IMR-90 (cell line): Measurements from ENCODE around the gene ANLN. TPM values are rescaled to one million over a fixed set of nuclear protein-coding genes. Genes with fewer than 3 reads are reported as not detected.
A peak's percentile ranks its signal among the peaks of the same experiment; 100 is the strongest.

Experiments
- ATAC-seq: fragments of 200-7000 bp; cut with Tn5 transposase; 2 replicates; pipeline ENCODE4 v1.9.1; 2020; ENCODE audit warnings: low read depth, mild to moderate bottlenecking, moderate library complexity
- BruUV-seq: library from RNA; stranded (reverse); fragments of 400-500 nt; replicated peaks from 2 replicates; lab custom pipeline; 2021; lab: Mats Ljungman, UMichigan
- CTCF ChIA-PET: fragments of 300-600 bp; formaldehyde crosslinking; extraction: SDS; loops from one replicate; lab custom pipeline; 2021; ENCODE audit warnings: antibody characterized with exemption; lab: Yijun Ruan, JAX
- POLR2A ChIA-PET: fragments of 300-600 bp; sonication (Branson Sonifier 250); formaldehyde crosslinking; loops from one replicate; lab custom pipeline; 2022; ENCODE audit warnings: antibody characterized with exemption; ENCODE audit not compliant: unreplicated experiment; lab: Charles Lee
- DNase-seq: peaks from one replicate; pipeline ENCODE4 v3.0.0; 2013
- H2AFZ ChIP-seq: replicated peaks from 2 replicates; pipeline ENCODE3; 2013; ENCODE audit warnings: low read length, mild to moderate bottlenecking; ENCODE audit not compliant: poor library complexity
- H2AK5ac ChIP-seq: 2 replicates; pipeline ENCODE4 v1.6.1; 2013; ENCODE audit warnings: low read depth, low read length, inconsistent platforms
- H2AK9ac ChIP-seq: replicated peaks from 2 replicates; pipeline ENCODE3; 2013; ENCODE audit warnings: mild to moderate bottlenecking, low read depth, low read length, moderate library complexity; ENCODE audit not compliant: poor library complexity
- H2BK120ac ChIP-seq: 2 replicates; pipeline ENCODE4 v1.6.1; 2013; ENCODE audit warnings: low read depth, low read length, inconsistent platforms
- H2BK15ac ChIP-seq: 3 replicates; pipeline ENCODE4 v1.6.1; 2013; ENCODE audit warnings: low read depth, low read length, inconsistent platforms
- H2BK20ac ChIP-seq: 2 replicates; pipeline ENCODE4 v1.6.1; 2013; ENCODE audit warnings: low read depth, mild to moderate bottlenecking, inconsistent platforms, low read length, moderate library complexity
- H2BK5ac ChIP-seq: 2 replicates; pipeline ENCODE4 v1.6.1; 2013; ENCODE audit warnings: mild to moderate bottlenecking, low read depth, low read length, inconsistent platforms; ENCODE audit not compliant: poor library complexity, severe bottlenecking
- H3K14ac ChIP-seq: replicated peaks from 2 replicates; pipeline ENCODE4 v1.6.1; 2013; ENCODE audit warnings: low read depth, low read length, inconsistent platforms
- H3K18ac ChIP-seq: 2 replicates; pipeline ENCODE4 v1.6.1; 2013; ENCODE audit warnings: low read depth, low read length, control low read depth
- H3K23ac ChIP-seq: 2 replicates; pipeline ENCODE4 v1.6.1; 2013; ENCODE audit warnings: low read depth, low read length, inconsistent platforms
- H3K27ac ChIP-seq: 2 replicates; pipeline ENCODE4 v1.5.1; 2013; ENCODE audit warnings: mild to moderate bottlenecking, control low read depth, low read length; ENCODE audit not compliant: insufficient read depth
- H3K27me3 ChIP-seq: 2 replicates; pipeline ENCODE4 v1.6.1; 2013; ENCODE audit warnings: low read length; ENCODE audit not compliant: control insufficient read depth, insufficient read depth
- H3K36me3 ChIP-seq: 2 replicates; pipeline ENCODE4 v1.6.1; 2013; ENCODE audit warnings: low read length, mixed read lengths; ENCODE audit not compliant: control insufficient read depth, insufficient read depth
- H3K4ac ChIP-seq: 2 replicates; pipeline ENCODE4 v1.6.1; 2013; ENCODE audit warnings: low read depth, low read length, inconsistent platforms
- H3K4me1 ChIP-seq: 2 replicates; pipeline ENCODE4 v1.6.1; 2013; ENCODE audit warnings: low read length, mixed read lengths; ENCODE audit not compliant: control insufficient read depth, insufficient read depth
- H3K4me2 ChIP-seq: 2 replicates; pipeline ENCODE4 v1.6.1; 2013; ENCODE audit warnings: low read depth, mild to moderate bottlenecking, control low read depth, low read length, moderate library complexity
- H3K4me3 ChIP-seq: 2 replicates; pipeline ENCODE4 v1.5.1; 2013; ENCODE audit warnings: low read depth, mild to moderate bottlenecking, control low read depth, low read length, moderate library complexity; ENCODE audit not compliant: insufficient read depth
- H3K56ac ChIP-seq: 2 replicates; pipeline ENCODE4 v1.6.1; 2013; ENCODE audit warnings: low read length, inconsistent platforms; ENCODE audit not compliant: insufficient read depth; ENCODE audit errors: extremely low read depth
- H3K79me1 ChIP-seq, 2 experiments: 2 replicates each; pipeline ENCODE4 v1.6.1; 2013; ENCODE audit warnings: low read length in 2 of 2, inconsistent platforms in 1 of 2, low read depth in 1 of 2
- H3K9ac ChIP-seq: 2 replicates; pipeline ENCODE4 v1.6.1; 2013; ENCODE audit warnings: low read depth, low read length, control low read depth
- H3K9me1 ChIP-seq: 2 replicates; pipeline ENCODE4 v1.6.1; 2013; ENCODE audit warnings: low read length, inconsistent platforms; ENCODE audit not compliant: insufficient read depth
- H3K9me3 ChIP-seq: 2 replicates; pipeline ENCODE4 v1.6.1; 2013; ENCODE audit warnings: low read length; ENCODE audit not compliant: control insufficient read depth, insufficient read depth
- H4K20me1 ChIP-seq: 2 replicates; pipeline ENCODE4 v1.6.1; 2013; ENCODE audit warnings: low read length, inconsistent platforms; ENCODE audit not compliant: insufficient read depth
- H4K5ac ChIP-seq: 2 replicates; pipeline ENCODE4 v1.6.1; 2013; ENCODE audit warnings: mild to moderate bottlenecking, low read depth, low read length, control low read depth
- H4K8ac ChIP-seq, 2 experiments: 2 replicates each; pipeline ENCODE4 v1.6.1; 2013; ENCODE audit warnings: low read depth in 2 of 2, low read length in 2 of 2, control low read depth in 1 of 2, inconsistent platforms in 1 of 2
- H4K91ac ChIP-seq: 2 replicates; pipeline ENCODE4 v1.6.1; 2013; ENCODE audit warnings: low read depth, low read length, inconsistent platforms; ENCODE audit not compliant: insufficient read depth
- CEBPB ChIP-seq: IDR thresholded peaks from 2 replicates; pipeline ENCODE4 v1.6.1; 2012; ENCODE audit warnings: low read depth, low read length, improper control_type of control experiment
- CHD1 ChIP-seq: IDR thresholded peaks from 2 replicates; pipeline ENCODE4 v1.6.1; 2012; ENCODE audit warnings: low read depth, low read length, improper control_type of control experiment
- MAFK ChIP-seq: IDR thresholded peaks from 2 replicates; pipeline ENCODE4 v1.6.1; 2012; ENCODE audit warnings: low read depth, low read length, improper control_type of control experiment
- MAZ ChIP-seq: IDR thresholded peaks from 2 replicates; pipeline ENCODE4 v1.6.1; 2012; ENCODE audit warnings: low read depth, mild to moderate bottlenecking, low read length, improper control_type of control experiment, moderate library complexity, borderline replicate concordance
- MXI1 ChIP-seq: IDR thresholded peaks from 2 replicates; pipeline ENCODE4 v1.6.1; 2012; ENCODE audit warnings: low read depth, mild to moderate bottlenecking, low read length, moderate library complexity, borderline replicate concordance
- POLR2A ChIP-seq: IDR thresholded peaks from 2 replicates; pipeline ENCODE4 v1.6.1; 2012; ENCODE audit warnings: mild to moderate bottlenecking, low read depth, low read length
- RAD21 ChIP-seq: IDR thresholded peaks from 2 replicates; pipeline ENCODE4 v1.6.1; 2012; ENCODE audit warnings: low read length, improper control_type of control experiment
- RCOR1 ChIP-seq: IDR thresholded peaks from 2 replicates; pipeline ENCODE4 v1.6.1; 2012; ENCODE audit warnings: mild to moderate bottlenecking, low read length, improper control_type of control experiment; ENCODE audit not compliant: insufficient replicate concordance
- RFX5 ChIP-seq: IDR thresholded peaks from 2 replicates; pipeline ENCODE4 v1.8.0; 2012; ENCODE audit warnings: low read depth, mild to moderate bottlenecking, low read length, moderate library complexity
- SMC3 ChIP-seq: fragments of 150-350 bp; IDR thresholded peaks from 2 replicates; pipeline ENCODE4 v1.6.1; 2016; ENCODE audit warnings: low read depth, mild to moderate bottlenecking, antibody characterized with exemption, low read length, moderate library complexity
- WGBS, 2 experiments: methylation state at CpG; one replicate each; pipeline versions ENCODE4 v1.1.5 to v1.1.7; 2013; ENCODE audit warnings: missing lambda C conversion rate in 2 of 2; ENCODE audit not compliant: insufficient read length in 1 of 2; ENCODE audit errors: extremely low coverage in 2 of 2; 5-methylcytosine and 5-hydroxymethylcytosine counted together
- dilution Hi-C: fragments of 300-500 bp; cut with HindIII; formaldehyde crosslinking; loops from one replicate; pipeline ENCODE4 v1.14.3; 2018; ENCODE audit warnings: low sequenced_read_pairs; ENCODE audit not compliant: unreplicated experiment
- in situ Hi-C: fragments of 300-500 bp; cut with MboI; formaldehyde crosslinking; loops from 3 replicates; pipeline ENCODE4 v1.14.3; 2019; ENCODE audit warnings: low sequenced_read_pairs, inconsistent platforms, mixed read lengths
- intact Hi-C: fragments of 100-400 bp; cut with micrococcal nuclease; formaldehyde crosslinking; loops from 2 replicates; pipeline ENCODE4 v1.10.0; 2022
- polyA plus RNA-seq, 3 experiments: library from polyadenylated mRNA; depleted of rRNA; stranded (reverse); fragments of >200 nt; gene quantifications; 2 replicates each; pipeline ENCODE4 v1.2.3, GENCODE V29; 2012; ENCODE audit warnings: low replicate concordance in 1 of 3
- total RNA-seq: library from RNA; depleted of rRNA; stranded (reverse); fragments of >200 nt; gene quantifications from 2 replicates; pipeline ENCODE4 v1.2.3, GENCODE V29; 2012
- TF ChIP-seq, protein P1 (sequence below): fragments of 150-350 bp; IDR thresholded peaks from 2 replicates; pipeline ENCODE4 v1.6.1; 2017; ENCODE audit warnings: mild to moderate bottlenecking, antibody characterized with exemption, low read length, low read depth
- TF ChIP-seq, protein P2 (sequence below): fragments of 150-350 bp; IDR thresholded peaks from 2 replicates; pipeline ENCODE4 v1.6.1; 2016; ENCODE audit warnings: low read depth, mild to moderate bottlenecking, low read length, moderate library complexity, borderline replicate concordance
- TF ChIP-seq, protein P3 (sequence below): conservative IDR thresholded peaks from 2 replicates; pipeline ENCODE4 v1.5.1; 2012; ENCODE audit warnings: mild to moderate bottlenecking, low read depth, low read length, improper control_type of control experiment

The ANLN gene
- total and polyA plus RNA-seq, 2 of the 4 experiments (the other 2 are of a cell fraction) = 60.5 to 276 TPM

DNA sequence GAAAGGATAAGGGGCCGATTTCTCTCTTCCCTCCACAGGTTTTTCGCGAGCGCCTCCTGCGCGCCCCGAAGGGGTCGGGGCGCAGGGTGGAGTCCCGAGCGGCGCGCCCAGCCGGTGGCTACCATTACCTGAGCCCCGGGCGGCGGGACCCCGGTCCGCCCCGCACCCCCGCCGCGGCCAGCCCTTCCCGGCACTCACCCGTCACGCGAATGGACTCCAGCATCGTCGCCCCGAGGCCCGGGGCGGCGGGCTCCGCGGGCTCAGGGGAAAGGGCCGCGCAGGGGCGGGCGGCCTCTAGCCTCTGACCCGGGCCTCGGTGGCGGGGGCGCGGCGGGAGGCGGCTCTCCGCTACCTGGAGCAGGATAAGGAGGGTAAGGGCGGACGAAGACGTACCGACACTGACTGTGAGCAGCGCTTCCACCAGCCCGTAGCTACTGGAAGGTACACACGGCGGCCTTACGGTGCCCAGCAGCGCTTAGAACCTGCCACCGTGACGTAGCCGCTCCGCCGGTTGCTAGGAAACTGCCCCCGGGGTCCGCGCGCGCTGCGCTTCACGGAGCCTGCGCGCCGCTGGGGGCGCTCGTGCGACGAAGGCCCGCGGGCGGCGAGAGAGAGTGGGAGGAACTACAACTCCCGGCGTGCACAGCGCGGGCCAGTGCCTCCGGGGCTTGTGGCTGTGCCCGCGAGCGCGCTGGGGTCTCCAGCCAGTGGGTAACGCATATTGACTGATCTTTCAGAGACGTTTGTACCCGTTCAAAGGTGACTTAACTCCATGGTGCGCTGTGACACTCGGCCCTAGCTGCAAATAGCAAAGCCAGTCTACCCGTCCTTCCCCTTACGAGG is 22.7 kb upstream of the ANLN start:
- H3K23ac ChIP-seq = peak overlapping the region; percentile 1; the same call in 1 of the 2 replicates
- peak overlapping the region; percentile 43 for H3K9ac ChIP-seq
- H3K4ac ChIP-seq = peak overlapping the region; percentile 41; the same call in 1 of the 2 replicates
- H3K4me1 ChIP-seq = no peaks in the 10 kb centered on the region
- H3K4me3 ChIP-seq = peak overlapping the region; percentile 86
- H4K8ac ChIP-seq = peak overlapping the region; percentile 3 to 84; a peak in 2 of 4 replicates
- H3K56ac ChIP-seq = no peak overlapping the region
- no TSS peak for BruUV-seq
- H3K79me1 ChIP-seq = no peaks in the 10 kb centered on the region
- dilution Hi-C loops = no loop called here
- peak overlapping the region; percentile 46 for H2AK9ac ChIP-seq
- no peak overlapping the region for H2BK20ac ChIP-seq
- CTCF ChIA-PET = interaction anchor here (0.6 to 1.1 kb wide), 6 partner anchors 9 to 48 kb away, joined by 3 to 7 read pairs (median 3); no protein-coding TSS in a partner anchor
- H2BK15ac ChIP-seq = no peak overlapping the region
- no peak overlapping the region for H3K27ac ChIP-seq
- in situ Hi-C loops = no loop called here
- no peaks in the 10 kb centered on the region for H4K20me1 ChIP-seq
- ATAC-seq (peak; percentile 100), DNase-seq (peak; percentile 69)
- peak overlapping the region; percentile 87 for H3K4me2 ChIP-seq
- peaks cover 29% of the 10 kb centered on the region for H3K27me3 ChIP-seq
- H3K9me3 ChIP-seq = no peaks in the 10 kb centered on the region
- H2BK5ac ChIP-seq = no peak overlapping the region
- H3K18ac ChIP-seq = no peak overlapping the region
- intact Hi-C loops = no loop called here
- POLR2A ChIA-PET = interaction anchor here (0.9 kb wide), 1 partner anchor 26 kb away, joined by 5 read pairs; no protein-coding TSS in a partner anchor
- H3K9me1 ChIP-seq = no peaks in the 10 kb centered on the region
- no peak overlapping the region for H4K91ac ChIP-seq
- no peak overlapping the region for H4K5ac ChIP-seq
- no peaks in the 10 kb centered on the region for H3K36me3 ChIP-seq
- peak overlapping the region; percentile 91 for H2AFZ ChIP-seq
- no peak overlapping the region for H2BK120ac ChIP-seq
- WGBS, 2 experiments = 0% methylated on average over 30 of the region's 96 CpGs; no CpG with 5 or more reads in 1 of the 2 experiments
- peak overlapping the region; percentile 8; the same call in 1 of the 2 replicates for H3K14ac ChIP-seq
- no peak overlapping the region for H2AK5ac ChIP-seq
- TF ChIP-seq, protein P1, sequence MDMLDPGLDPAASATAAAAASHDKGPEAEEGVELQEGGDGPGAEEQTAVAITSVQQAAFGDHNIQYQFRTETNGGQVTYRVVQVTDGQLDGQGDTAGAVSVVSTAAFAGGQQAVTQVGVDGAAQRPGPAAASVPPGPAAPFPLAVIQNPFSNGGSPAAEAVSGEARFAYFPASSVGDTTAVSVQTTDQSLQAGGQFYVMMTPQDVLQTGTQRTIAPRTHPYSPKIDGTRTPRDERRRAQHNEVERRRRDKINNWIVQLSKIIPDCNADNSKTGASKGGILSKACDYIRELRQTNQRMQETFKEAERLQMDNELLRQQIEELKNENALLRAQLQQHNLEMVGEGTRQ = no peak
- TF ChIP-seq, protein P2, sequence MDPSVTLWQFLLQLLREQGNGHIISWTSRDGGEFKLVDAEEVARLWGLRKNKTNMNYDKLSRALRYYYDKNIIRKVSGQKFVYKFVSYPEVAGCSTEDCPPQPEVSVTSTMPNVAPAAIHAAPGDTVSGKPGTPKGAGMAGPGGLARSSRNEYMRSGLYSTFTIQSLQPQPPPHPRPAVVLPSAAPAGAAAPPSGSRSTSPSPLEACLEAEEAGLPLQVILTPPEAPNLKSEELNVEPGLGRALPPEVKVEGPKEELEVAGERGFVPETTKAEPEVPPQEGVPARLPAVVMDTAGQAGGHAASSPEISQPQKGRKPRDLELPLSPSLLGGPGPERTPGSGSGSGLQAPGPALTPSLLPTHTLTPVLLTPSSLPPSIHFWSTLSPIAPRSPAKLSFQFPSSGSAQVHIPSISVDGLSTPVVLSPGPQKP = no peak
- TF ChIP-seq POLR2A (no peak), MAFK (no peak), RFX5 (no peak), CEBPB (no peak), MAZ (peak; percentile 71), CHD1 (no peak), RAD21 (peak; percentile 57), MXI1 (no peak), RCOR1 (no peak), SMC3 (peak; percentile 20; the same call in 1 of the 2 replicates)
- TF ChIP-seq, protein P3, sequence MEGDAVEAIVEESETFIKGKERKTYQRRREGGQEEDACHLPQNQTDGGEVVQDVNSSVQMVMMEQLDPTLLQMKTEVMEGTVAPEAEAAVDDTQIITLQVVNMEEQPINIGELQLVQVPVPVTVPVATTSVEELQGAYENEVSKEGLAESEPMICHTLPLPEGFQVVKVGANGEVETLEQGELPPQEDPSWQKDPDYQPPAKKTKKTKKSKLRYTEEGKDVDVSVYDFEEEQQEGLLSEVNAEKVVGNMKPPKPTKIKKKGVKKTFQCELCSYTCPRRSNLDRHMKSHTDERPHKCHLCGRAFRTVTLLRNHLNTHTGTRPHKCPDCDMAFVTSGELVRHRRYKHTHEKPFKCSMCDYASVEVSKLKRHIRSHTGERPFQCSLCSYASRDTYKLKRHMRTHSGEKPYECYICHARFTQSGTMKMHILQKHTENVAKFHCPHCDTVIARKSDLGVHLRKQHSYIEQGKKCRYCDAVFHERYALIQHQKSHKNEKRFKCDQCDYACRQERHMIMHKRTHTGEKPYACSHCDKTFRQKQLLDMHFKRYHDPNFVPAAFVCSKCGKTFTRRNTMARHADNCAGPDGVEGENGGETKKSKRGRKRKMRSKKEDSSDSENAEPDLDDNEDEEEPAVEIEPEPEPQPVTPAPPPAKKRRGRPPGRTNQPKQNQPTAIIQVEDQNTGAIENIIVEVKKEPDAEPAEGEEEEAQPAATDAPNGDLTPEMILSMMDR = peak; percentile 92
